ENCODE data around the gene AFAP1L1. TPM values are rescaled to one million over a fixed set of nuclear protein-coding genes. Genes with fewer than 3 reads are reported as not detected.

AFAP1L1 gene
- total and polyA plus RNA-seq, 7 donors = 0.23 to 8.6 (median 5.6) TPM

- no peak for DNase-seq
- TF ChIP-seq, protein P1, sequence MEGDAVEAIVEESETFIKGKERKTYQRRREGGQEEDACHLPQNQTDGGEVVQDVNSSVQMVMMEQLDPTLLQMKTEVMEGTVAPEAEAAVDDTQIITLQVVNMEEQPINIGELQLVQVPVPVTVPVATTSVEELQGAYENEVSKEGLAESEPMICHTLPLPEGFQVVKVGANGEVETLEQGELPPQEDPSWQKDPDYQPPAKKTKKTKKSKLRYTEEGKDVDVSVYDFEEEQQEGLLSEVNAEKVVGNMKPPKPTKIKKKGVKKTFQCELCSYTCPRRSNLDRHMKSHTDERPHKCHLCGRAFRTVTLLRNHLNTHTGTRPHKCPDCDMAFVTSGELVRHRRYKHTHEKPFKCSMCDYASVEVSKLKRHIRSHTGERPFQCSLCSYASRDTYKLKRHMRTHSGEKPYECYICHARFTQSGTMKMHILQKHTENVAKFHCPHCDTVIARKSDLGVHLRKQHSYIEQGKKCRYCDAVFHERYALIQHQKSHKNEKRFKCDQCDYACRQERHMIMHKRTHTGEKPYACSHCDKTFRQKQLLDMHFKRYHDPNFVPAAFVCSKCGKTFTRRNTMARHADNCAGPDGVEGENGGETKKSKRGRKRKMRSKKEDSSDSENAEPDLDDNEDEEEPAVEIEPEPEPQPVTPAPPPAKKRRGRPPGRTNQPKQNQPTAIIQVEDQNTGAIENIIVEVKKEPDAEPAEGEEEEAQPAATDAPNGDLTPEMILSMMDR (IDR thresholded peaks at IDR 0.05) = no peak
- TF ChIP-seq POLR2A (IDR thresholded peaks at IDR 0.05) (no peak), EP300 (IDR thresholded peaks at IDR 0.05) (no peak), POLR2AphosphoS5 (IDR thresholded peaks at IDR 0.05) (no peak)
- H3K9me3 ChIP-seq = no peaks in the 10 kb centered on the region
- intact Hi-C loops (cut with DNase I) = no loop called here
- 90 to 91% methylated on average over 5 of the region's 5 CpGs for WGBS, 2 donors
- no peak overlapping the region for H3K4me3 ChIP-seq
- peaks cover 0 to 5% (median 0%) of the 10 kb centered on the region in 4 donors for H3K36me3 ChIP-seq
- H3K27ac ChIP-seq = no peak overlapping the region
- H3K4me1 ChIP-seq = peaks cover 0 to 12% (median 5%) of the 10 kb centered on the region in 4 donors
- no peaks in the 10 kb centered on the region for H3K27me3 ChIP-seq
Measured at GRCh38 chr5:149325894-149326293, 54.2 kb downstream of the AFAP1L1 start.

DNA sequence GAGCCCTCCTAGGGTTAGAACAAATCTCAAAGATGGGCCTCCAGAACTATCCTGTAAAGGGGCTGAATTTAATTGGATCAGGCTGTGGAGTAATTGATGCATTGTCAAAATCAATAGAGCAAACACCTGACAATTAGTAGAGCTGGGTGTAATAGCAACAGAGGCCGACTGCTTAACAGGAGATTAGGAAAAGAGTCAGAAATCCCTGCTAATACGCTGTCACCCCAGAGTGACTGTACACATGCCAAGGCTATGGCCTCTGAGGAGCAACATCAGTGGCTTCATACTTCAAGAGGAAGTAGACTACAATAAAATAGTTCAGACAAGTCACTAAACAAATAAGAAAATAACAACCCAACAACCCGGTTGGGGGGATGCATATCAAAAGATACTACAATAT lies 55.0 kb downstream of the AFAP1L1 start:
- no peak for DNase-seq
- Histone ChIP-seq H3K36me3 (peaks cover 0 to 5% (median 0%) of the 10 kb centered on the region in 4 donors), H3K27me3 (no peaks in the 10 kb centered on the region), H3K9me3 (no peaks in the 10 kb centered on the region), H3K4me1 (peaks cover 0 to 7% (median 0%) of the 10 kb centered on the region in 4 donors), H3K27ac (no peak overlapping the region), H3K4me3 (no peak overlapping the region)
- 27 to 77% methylated on average over 3 of the region's 3 CpGs for WGBS, 2 donors
- intact Hi-C loops (cut with DNase I) = no loop called here
- TF ChIP-seq EP300 (IDR thresholded peaks at IDR 0.05) (no peak), POLR2AphosphoS5 (IDR thresholded peaks at IDR 0.05) (no peak), POLR2A (IDR thresholded peaks at IDR 0.05) (no peak)
- TF ChIP-seq, protein P1 (IDR thresholded peaks at IDR 0.05) = no peak

DNA sequence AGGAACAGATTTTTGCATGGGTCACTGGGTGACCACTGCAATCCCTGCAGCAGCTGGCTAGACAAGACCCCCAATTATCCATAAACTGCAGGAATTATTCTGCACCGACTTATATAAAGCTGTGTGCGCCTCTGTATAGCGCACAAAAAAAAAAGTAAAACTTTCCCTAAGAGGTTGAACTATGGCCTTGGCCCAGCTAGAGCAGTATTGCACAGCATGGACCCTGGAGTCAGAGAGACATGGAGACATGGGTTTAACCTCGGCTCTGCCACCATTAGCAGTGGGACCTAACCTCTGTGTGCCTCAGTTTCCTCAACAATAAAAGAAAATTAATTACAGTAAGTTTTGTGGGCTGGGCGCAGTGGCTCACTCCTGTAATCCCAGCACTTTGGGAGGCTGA lies 56.5 kb downstream of the AFAP1L1 start:
- peaks cover 0 to 5% (median 0%) of the 10 kb centered on the region in 4 donors for H3K36me3 ChIP-seq
- H3K4me3 ChIP-seq = no peak overlapping the region
- H3K9me3 ChIP-seq = no peaks in the 10 kb centered on the region
- no peaks in the 10 kb centered on the region for H3K27me3 ChIP-seq
- intact Hi-C loops (cut with DNase I) = no loop called here
- WGBS, 2 donors = 94 to 96% methylated on average over 5 of the region's 5 CpGs
- no peaks in the 10 kb centered on the region for H3K4me1 ChIP-seq
- TF ChIP-seq, protein P1 (IDR thresholded peaks at IDR 0.05) = no peak
- TF ChIP-seq POLR2A (IDR thresholded peaks at IDR 0.05) (no peak), POLR2AphosphoS5 (IDR thresholded peaks at IDR 0.05) (no peak), EP300 (IDR thresholded peaks at IDR 0.05) (no peak)
- DNase-seq = no peak
- H3K27ac ChIP-seq = no peak overlapping the region

- TF ChIP-seq, protein P1 (IDR thresholded peaks at IDR 0.05) = no peak
- TF ChIP-seq POLR2A (IDR thresholded peaks at IDR 0.05) = no peak
- TF ChIP-seq POLR2AphosphoS5 (IDR thresholded peaks at IDR 0.05) = no peak
- TF ChIP-seq EP300 (IDR thresholded peaks at IDR 0.05) = no peak
- intact Hi-C loops (cut with DNase I) = no loop called here
- no peaks in the 10 kb centered on the region for H3K27me3 ChIP-seq
- H3K9me3 ChIP-seq = no peaks in the 10 kb centered on the region
- no peak overlapping the region for H3K27ac ChIP-seq
- no peaks in the 10 kb centered on the region for H3K4me1 ChIP-seq
- 86% methylated on average over 2 of the region's 2 CpGs for WGBS, 2 donors
- peaks cover 0 to 5% (median 0%) of the 10 kb centered on the region in 4 donors for H3K36me3 ChIP-seq
- H3K4me3 ChIP-seq = no peak overlapping the region
- DNase-seq = no peak
Measured at GRCh38 chr5:149333711-149334443, 62.2 kb downstream of the AFAP1L1 start.
